HCT116 (cell line): Measurements from ENCODE around the gene RCC1. TPM values are rescaled to one million over a fixed set of nuclear protein-coding genes. Genes with fewer than 3 reads are reported as not detected.

Experiments used
- ATAC-seq: fragments of 200-7000 bp; cut with Tn5 transposase; 2 replicates; pipeline ENCODE4 v1.9.1; 2020; ENCODE audit warnings: mild to moderate bottlenecking, moderate library complexity
- BruUV-seq: library from RNA; stranded (reverse); fragments of 400-500 nt; replicated peaks from 2 replicates; lab custom pipeline; 2021; lab: Mats Ljungman, UMichigan
- CTCF ChIA-PET: fragments of 300-600 bp; sonication (Branson Sonifier 250); formaldehyde crosslinking; loops from one replicate; lab custom pipeline; 2021; ENCODE audit warnings: antibody characterized with exemption; lab: Charles Lee
- POLR2A ChIA-PET: fragments of 300-600, 350-600 bp; sonication (Branson Sonifier 250); formaldehyde crosslinking; loops from one replicate; lab custom pipeline; 2021; ENCODE audit warnings: antibody characterized with exemption; lab: Charles Lee
- RAD21 ChIA-PET, 2 experiments: fragments of 300-600 bp; sonication (Branson Sonifier 250); formaldehyde crosslinking; loops; one replicate each; lab custom pipeline; 2023; ENCODE audit warnings: low total read pairs in 2 of 2; ENCODE audit not compliant: uncharacterized antibody in 2 of 2, unreplicated experiment in 2 of 2, low non-redundant PET in 1 of 2; lab: Charles Lee
- DNase-seq: peaks from one replicate; pipeline ENCODE4 v3.0.0-alpha.2; 2010; ENCODE audit warnings: low read depth, low spot score
- H2AFZ ChIP-seq: fragments of 200-600 bp; shearing (Covaris generic), sonication (generic); 2 replicates; pipeline ENCODE4 v1.6.1; 2017; ENCODE audit warnings: low read depth, mixed run types, mixed read lengths, antibody characterized with exemption, low read length; ENCODE audit not compliant: poor library complexity, severe bottlenecking
- H3K27ac ChIP-seq: 2 replicates; pipeline ENCODE4 v1.5.1; 2012; ENCODE audit warnings: low read depth, low read length
- H3K27me3 ChIP-seq: fragments of 200-600 bp; sonication (generic); 2 replicates; pipeline ENCODE4 v1.6.1; 2016; ENCODE audit warnings: mixed run types, low read length, mixed read lengths; ENCODE audit not compliant: insufficient read depth
- H3K36me3 ChIP-seq, 2 experiments: fragments of 200-500 bp in 1 of 2; fragments of 200-600 bp in 1 of 2; sonication (Bioruptor generic) in 1 of 2; sonication (generic) in 1 of 2; 2 replicates each; pipeline versions ENCODE4 v1.5.1 to v1.6.1; 2014 to 2016; ENCODE audit warnings: low read length in 2 of 2, inconsistent platforms in 1 of 2, mixed read lengths in 1 of 2, mixed run types in 1 of 2; ENCODE audit not compliant: insufficient read depth in 2 of 2, control insufficient read depth in 1 of 2
- H3K4me1 ChIP-seq, 2 experiments: fragments of 200-600 bp in 1 of 2; sonication (generic) in 1 of 2; 2 replicates each; pipeline versions ENCODE4 v1.5.1 to v1.6.1; 2012 to 2017; ENCODE audit warnings: low read length in 2 of 2, inconsistent platforms in 1 of 2, mild to moderate bottlenecking in 1 of 2, mixed read lengths in 1 of 2, mixed run types in 1 of 2, moderate library complexity in 1 of 2; ENCODE audit not compliant: insufficient read depth in 2 of 2, control insufficient read depth in 1 of 2
- H3K4me2 ChIP-seq: fragments of 200-600 bp; sonication (generic); 2 replicates; pipeline ENCODE4 v1.6.1; 2017; ENCODE audit warnings: mixed run types, low read length, mixed read lengths
- H3K4me3 ChIP-seq, 2 experiments: fragments of 200-600 bp in 1 of 2; sonication (generic) in 1 of 2; replicated peaks in 1 of 2; 2 replicates each; pipeline ENCODE4 v1.5.1; 2011 to 2016; ENCODE audit warnings: low read length in 2 of 2, control low read depth in 1 of 2, low read depth in 1 of 2, mild to moderate bottlenecking in 1 of 2, mixed read lengths in 1 of 2, mixed run types in 1 of 2
- H3K79me2 ChIP-seq: fragments of 200-600 bp; sonication (generic); 2 replicates; pipeline ENCODE4 v1.6.1; 2017; ENCODE audit warnings: mild to moderate bottlenecking, mixed run types, low read length, moderate library complexity, mixed read lengths; ENCODE audit not compliant: insufficient read depth
- H3K9ac ChIP-seq: fragments of 200-600 bp; sonication (generic); 2 replicates; pipeline ENCODE4 v1.6.1; 2016; ENCODE audit warnings: low read length, mixed read lengths
- H3K9me2 ChIP-seq: fragments of 200-600 bp; sonication (generic), shearing (Covaris generic); 2 replicates; pipeline ENCODE4 v1.6.1; 2017; ENCODE audit warnings: mixed run types, mild to moderate bottlenecking, moderate library complexity; ENCODE audit not compliant: insufficient read depth
- H3K9me3 ChIP-seq, 2 experiments: fragments of 200-500 bp in 1 of 2; fragments of 200-600 bp in 1 of 2; sonication (Bioruptor generic) in 1 of 2; sonication (generic) in 1 of 2; 2 replicates each; pipeline ENCODE4 v1.6.1; 2014 to 2017; ENCODE audit warnings: low read length in 2 of 2, mixed read lengths in 2 of 2, inconsistent platforms in 1 of 2, low read depth in 1 of 2, mild to moderate bottlenecking in 1 of 2, mixed run types in 1 of 2, moderate library complexity in 1 of 2; ENCODE audit not compliant: control insufficient read depth in 1 of 2, insufficient read depth in 1 of 2
- H4K20me1 ChIP-seq: fragments of 200-600 bp; sonication (generic), shearing (Covaris generic); 2 replicates; pipeline ENCODE4 v1.6.1; 2017; ENCODE audit warnings: mixed run types, mild to moderate bottlenecking, moderate library complexity; ENCODE audit not compliant: insufficient read depth
- CBX3 ChIP-seq: IDR thresholded peaks from 2 replicates; pipeline ENCODE4 v1.6.1; 2012; ENCODE audit warnings: low read depth
- CEBPB ChIP-seq: IDR thresholded peaks from 2 replicates; pipeline ENCODE4 v1.6.1; 2012; ENCODE audit warnings: low read depth
- EGR1 ChIP-seq: IDR thresholded peaks from 2 replicates; pipeline ENCODE4 v1.6.1; 2012; ENCODE audit warnings: low read depth
- ELF1 ChIP-seq: IDR thresholded peaks from 2 replicates; pipeline ENCODE4 v1.6.1; 2012; ENCODE audit warnings: low read depth, borderline replicate concordance
- EZH2phosphoT487 ChIP-seq: fragments of 200-600 bp; IDR thresholded peaks from 2 replicates; pipeline ENCODE4 v1.6.1; 2018; ENCODE audit warnings: antibody characterized with exemption, borderline replicate concordance
- FOSL1 ChIP-seq: IDR thresholded peaks from 2 replicates; pipeline ENCODE4 v1.6.1; 2012; ENCODE audit warnings: low read depth
- JUND ChIP-seq: IDR thresholded peaks from 2 replicates; pipeline ENCODE4 v1.6.1; 2012
- POLR2AphosphoS5 ChIP-seq: IDR thresholded peaks from 2 replicates; pipeline ENCODE4 v1.6.1; 2011; ENCODE audit warnings: mild to moderate bottlenecking, low read depth, low read length, moderate library complexity
- RAD21 ChIP-seq: IDR thresholded peaks from 2 replicates; pipeline ENCODE4 v1.6.1; 2012; ENCODE audit warnings: low read depth, mild to moderate bottlenecking
- SP1 ChIP-seq: IDR thresholded peaks from 2 replicates; pipeline ENCODE4 v1.6.1; 2012; ENCODE audit warnings: low read depth
- YY1 ChIP-seq: IDR thresholded peaks from 2 replicates; pipeline ENCODE4 v1.6.1; 2011; ENCODE audit warnings: low read length, low read depth, moderate library complexity, mild to moderate bottlenecking; ENCODE audit not compliant: insufficient replicate concordance; ENCODE audit errors: extremely low read depth
- ZFX ChIP-seq: fragments of 450-650 bp; IDR thresholded peaks from 2 replicates; pipeline ENCODE4 v1.6.1; 2017
- ZNF274 ChIP-seq: fragments of 200-500 bp; sonication (Bioruptor generic); IDR thresholded peaks from 2 replicates; pipeline ENCODE4 v1.6.1; 2014; ENCODE audit warnings: mild to moderate bottlenecking, low read depth, low read length, inconsistent platforms
- intact Hi-C: fragments of 100-400 bp; cut with micrococcal nuclease; formaldehyde crosslinking; loops from 2 replicates; pipeline ENCODE4 v1.10.0; 2022
- total RNA-seq: library from RNA; stranded (reverse); gene quantifications from one replicate; pipeline ENCODE4 v1.2.1, GENCODE V29; 2021; ENCODE audit not compliant: unreplicated experiment
- TF ChIP-seq, protein P1 (sequence below): IDR thresholded peaks from 2 replicates; pipeline ENCODE4 v1.6.1; 2011; ENCODE audit warnings: mild to moderate bottlenecking, low read length, moderate library complexity; ENCODE audit not compliant: insufficient replicate concordance; ENCODE audit errors: extremely low read depth
- TF ChIP-seq, protein P2 (sequence below): IDR thresholded peaks from 2 replicates; pipeline ENCODE4 v1.6.1; 2012
- TF ChIP-seq, protein P3 (sequence below): IDR thresholded peaks from 2 replicates; pipeline ENCODE4 v1.6.1; 2012; ENCODE audit warnings: low read depth

RCC1 gene
- total RNA-seq, 1 experiment from 2014 or later: 124 TPM

DNA sequence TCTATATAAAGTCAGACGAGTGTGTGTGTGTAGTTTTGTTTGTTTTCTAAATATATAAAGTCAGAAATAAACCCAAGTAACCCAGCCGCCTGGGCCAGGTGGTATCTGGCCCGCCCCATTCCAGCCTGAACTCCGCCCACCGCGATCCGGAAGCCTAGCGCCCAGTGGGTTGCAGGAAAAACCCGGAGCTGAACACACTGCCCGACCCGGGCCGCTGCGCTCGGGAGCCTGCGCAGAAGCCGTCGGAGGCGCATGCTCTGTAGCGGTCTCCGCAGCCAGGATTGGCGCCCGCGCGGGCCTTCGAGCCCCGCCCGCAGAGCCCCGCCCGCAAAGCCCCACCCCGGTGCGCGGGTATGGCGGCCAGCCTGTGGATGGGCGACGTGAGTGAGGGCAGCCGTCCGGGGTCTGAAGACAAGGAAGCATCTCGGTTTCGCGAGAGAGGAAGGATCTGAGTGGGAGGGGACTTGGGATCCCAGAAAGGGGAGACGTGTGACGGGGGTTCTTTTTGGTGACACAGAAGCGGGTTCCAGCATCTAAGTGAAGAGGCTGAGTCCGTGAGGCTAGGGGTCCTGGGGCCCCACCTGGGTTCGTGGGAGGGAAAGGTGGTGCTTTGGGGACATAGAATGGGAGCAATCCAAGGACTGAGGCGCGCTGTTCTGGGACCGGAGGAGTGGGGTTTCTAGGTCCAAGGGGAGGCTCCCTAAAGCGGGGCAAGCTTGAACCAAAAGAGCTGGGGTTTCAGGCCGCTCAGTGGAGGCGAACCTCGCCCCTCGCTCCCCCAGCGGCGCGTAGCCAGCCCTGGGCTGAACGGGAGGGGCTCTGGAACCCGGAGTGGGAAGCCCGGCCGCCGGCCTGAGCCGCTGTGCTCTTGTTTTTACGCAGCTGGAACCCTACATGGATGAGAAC, 47.2 kb downstream of the RCC1 start, which contains the start of gene TRNAU1AP (continued):
- TF ChIP-seq, protein P1, sequence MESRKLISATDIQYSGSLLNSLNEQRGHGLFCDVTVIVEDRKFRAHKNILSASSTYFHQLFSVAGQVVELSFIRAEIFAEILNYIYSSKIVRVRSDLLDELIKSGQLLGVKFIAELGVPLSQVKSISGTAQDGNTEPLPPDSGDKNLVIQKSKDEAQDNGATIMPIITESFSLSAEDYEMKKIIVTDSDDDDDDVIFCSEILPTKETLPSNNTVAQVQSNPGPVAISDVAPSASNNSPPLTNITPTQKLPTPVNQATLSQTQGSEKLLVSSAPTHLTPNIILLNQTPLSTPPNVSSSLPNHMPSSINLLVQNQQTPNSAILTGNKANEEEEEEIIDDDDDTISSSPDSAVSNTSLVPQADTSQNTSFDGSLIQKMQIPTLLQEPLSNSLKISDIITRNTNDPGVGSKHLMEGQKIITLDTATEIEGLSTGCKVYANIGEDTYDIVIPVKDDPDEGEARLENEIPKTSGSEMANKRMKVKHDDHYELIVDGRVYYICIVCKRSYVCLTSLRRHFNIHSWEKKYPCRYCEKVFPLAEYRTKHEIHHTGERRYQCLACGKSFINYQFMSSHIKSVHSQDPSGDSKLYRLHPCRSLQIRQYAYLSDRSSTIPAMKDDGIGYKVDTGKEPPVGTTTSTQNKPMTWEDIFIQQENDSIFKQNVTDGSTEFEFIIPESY: no peak
- TF ChIP-seq ELF1 (peak; percentile 58; the same call in 1 of the 2 replicates), JUND (peak; percentile 44; the same call in 1 of the 2 replicates), RAD21 (no peak)
- TF ChIP-seq, all 23 proteins: peak for 8

DNA sequence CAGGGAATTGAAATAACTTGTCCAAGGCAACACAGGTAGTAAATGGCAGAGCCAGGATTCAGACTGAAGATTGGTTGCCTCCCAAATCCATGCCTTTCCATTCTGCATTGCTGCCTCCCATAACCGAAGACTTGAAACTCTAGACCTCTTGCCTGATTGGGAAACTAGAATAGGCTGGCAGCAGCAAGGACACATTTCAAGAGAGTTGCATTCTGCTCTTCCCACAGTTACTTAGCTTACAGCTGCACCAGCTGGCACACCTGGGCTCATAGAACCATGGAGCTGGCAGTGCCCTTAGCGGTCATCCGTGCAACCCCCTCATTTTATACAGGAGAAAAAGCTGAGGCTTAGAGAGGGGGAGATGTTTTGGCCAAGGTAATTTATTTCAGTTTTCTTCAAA, 55.0 kb downstream of the RCC1 start:
- RAD21 ChIA-PET: no interaction called here
- no peak for ATAC-seq
- H3K9me3 ChIP-seq: no peaks in the 10 kb centered on the region
- CTCF ChIA-PET: no interaction called here
- no peaks in the 10 kb centered on the region for H3K4me1 ChIP-seq
- no peaks in the 10 kb centered on the region for H3K27me3 ChIP-seq
- no peak for DNase-seq
- H3K36me3 ChIP-seq: peaks cover 25 to 30% of the 10 kb centered on the region in 2 experiments
- H3K4me2 ChIP-seq: no peak overlapping the region
- POLR2A ChIA-PET: no interaction called here
- no peak overlapping the region for H2AFZ ChIP-seq
- 0 out of 2 replicates have a peak, but pooled peaks cover 4% of the 10 kb centered on the region for H3K79me2 ChIP-seq
- no peak overlapping the region for H3K27ac ChIP-seq
- BruUV-seq: TSS peak; percentile 7
- H3K4me3 ChIP-seq: no peak overlapping the region
- H3K9ac ChIP-seq: no peak overlapping the region
- no peaks in the 10 kb centered on the region for H4K20me1 ChIP-seq
- no peaks in the 10 kb centered on the region for H3K9me2 ChIP-seq
- intact Hi-C loops: no loop called here
- no peak for TF ChIP-seq SP1
- no peak for TF ChIP-seq EZH2phosphoT487
- TF ChIP-seq YY1: no peak
- no peak for TF ChIP-seq CEBPB
- no peak for TF ChIP-seq ZFX
- TF ChIP-seq FOSL1: no peak
- TF ChIP-seq, protein P2, sequence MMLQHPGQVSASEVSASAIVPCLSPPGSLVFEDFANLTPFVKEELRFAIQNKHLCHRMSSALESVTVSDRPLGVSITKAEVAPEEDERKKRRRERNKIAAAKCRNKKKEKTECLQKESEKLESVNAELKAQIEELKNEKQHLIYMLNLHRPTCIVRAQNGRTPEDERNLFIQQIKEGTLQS: no peak
- TF ChIP-seq RAD21: no peak
- no peak for TF ChIP-seq CBX3
- TF ChIP-seq ZNF274: no peak
- TF ChIP-seq JUND: no peak
- no peak for TF ChIP-seq POLR2AphosphoS5
- TF ChIP-seq EGR1: no peak
- no peak for TF ChIP-seq ELF1
- TF ChIP-seq, protein P3, sequence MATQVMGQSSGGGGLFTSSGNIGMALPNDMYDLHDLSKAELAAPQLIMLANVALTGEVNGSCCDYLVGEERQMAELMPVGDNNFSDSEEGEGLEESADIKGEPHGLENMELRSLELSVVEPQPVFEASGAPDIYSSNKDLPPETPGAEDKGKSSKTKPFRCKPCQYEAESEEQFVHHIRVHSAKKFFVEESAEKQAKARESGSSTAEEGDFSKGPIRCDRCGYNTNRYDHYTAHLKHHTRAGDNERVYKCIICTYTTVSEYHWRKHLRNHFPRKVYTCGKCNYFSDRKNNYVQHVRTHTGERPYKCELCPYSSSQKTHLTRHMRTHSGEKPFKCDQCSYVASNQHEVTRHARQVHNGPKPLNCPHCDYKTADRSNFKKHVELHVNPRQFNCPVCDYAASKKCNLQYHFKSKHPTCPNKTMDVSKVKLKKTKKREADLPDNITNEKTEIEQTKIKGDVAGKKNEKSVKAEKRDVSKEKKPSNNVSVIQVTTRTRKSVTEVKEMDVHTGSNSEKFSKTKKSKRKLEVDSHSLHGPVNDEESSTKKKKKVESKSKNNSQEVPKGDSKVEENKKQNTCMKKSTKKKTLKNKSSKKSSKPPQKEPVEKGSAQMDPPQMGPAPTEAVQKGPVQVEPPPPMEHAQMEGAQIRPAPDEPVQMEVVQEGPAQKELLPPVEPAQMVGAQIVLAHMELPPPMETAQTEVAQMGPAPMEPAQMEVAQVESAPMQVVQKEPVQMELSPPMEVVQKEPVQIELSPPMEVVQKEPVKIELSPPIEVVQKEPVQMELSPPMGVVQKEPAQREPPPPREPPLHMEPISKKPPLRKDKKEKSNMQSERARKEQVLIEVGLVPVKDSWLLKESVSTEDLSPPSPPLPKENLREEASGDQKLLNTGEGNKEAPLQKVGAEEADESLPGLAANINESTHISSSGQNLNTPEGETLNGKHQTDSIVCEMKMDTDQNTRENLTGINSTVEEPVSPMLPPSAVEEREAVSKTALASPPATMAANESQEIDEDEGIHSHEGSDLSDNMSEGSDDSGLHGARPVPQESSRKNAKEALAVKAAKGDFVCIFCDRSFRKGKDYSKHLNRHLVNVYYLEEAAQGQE: no peak
- TF ChIP-seq, protein P1: no peak
